AG10803 (cell line): Measurements from ENCODE around the gene DIP2C.
"Not testable (repeated sequence)": the region's sequence is repeated elsewhere in the genome, so short reads cannot be mapped to it uniquely, and the experiment has no call there.

Experiments used
- DNase-seq: peaks from one replicate; pipeline ENCODE4 v3.0.0; 2010; ENCODE audit warnings: low read depth
- H3K4me3 ChIP-seq: 2 replicates; pipeline ENCODE4 v1.5.1; 2011; ENCODE audit warnings: mild to moderate bottlenecking, low read length, control low read depth
- CTCF ChIP-seq: conservative IDR thresholded peaks from 2 replicates; pipeline ENCODE4 v1.5.1; 2011; ENCODE audit warnings: mild to moderate bottlenecking, low read length, control low read depth, inconsistent platforms

DIP2C gene

DNA sequence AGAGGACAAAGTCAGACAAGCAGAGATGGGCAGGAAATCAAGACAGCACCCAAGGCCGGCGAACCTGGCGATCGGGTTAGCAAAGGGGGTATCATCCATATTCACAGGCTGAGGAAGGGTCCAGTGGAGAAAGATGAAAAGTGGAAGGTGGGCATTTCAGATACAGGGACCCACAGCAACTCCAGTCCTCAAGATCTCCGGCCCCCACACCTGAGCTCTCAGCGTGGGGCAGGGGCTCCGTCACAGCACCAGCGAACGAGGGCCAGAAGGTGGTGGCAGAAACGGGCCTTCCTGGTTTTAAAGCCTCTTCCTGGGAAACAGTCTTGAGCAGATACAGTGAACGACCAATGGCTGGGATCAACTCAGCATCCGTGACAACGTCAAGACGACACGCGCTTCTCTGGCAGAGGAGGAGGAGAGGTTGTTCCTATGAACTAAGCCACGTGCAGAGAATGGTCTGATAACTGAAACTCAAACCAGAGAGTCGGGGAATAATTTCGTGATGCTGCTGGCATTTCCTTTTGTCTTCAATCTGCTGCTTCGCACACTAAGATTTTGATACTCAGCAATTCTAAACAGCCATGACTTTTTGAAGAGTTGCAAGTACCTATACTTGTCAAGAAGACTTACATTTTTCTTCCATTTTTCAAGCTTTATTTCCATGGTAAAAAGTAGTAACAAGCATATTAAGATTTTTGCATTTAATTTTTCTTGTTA lies 334.4 kb downstream of the DIP2C start:
- DNase-seq = no peak
- no peak for TF ChIP-seq CTCF
- no peak overlapping the region for H3K4me3 ChIP-seq

DNA sequence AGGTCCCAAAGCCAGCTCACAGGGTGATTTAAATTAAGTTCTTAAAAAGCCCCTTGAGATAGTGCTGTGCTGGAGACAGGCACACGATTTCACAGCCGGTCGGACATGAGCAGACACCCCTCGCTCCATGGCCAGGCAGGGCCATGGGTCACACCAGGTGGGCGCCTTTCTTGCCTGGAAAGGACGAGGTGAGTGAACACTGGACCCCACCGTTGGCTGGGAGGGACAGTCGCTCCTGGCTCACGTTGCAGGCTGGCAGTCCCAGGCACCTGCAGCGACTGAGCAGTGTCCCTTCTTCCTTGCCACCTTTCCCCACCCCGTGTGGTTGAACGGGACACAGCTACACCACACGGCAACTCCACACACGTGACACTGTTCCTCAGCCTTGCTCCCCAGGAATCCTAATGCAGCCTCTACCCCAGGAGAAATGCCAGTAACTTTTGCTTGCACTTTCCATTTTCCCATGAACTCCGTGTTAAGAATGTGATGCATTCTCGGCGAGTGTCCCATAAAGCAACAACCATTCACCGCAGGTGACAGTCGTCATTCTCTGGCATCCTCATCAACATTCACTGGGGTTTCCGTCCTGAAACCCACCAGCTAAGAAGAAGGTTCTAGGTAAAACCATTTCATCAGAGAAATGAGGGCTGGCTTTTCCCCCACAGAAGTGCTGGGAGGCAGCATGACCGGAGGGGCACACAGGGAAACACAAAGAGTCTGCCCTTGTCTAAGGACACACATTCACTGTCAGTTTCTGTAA lies 336.8 kb downstream of the DIP2C start:
- no peak for DNase-seq
- no peak for TF ChIP-seq CTCF
- no peak overlapping the region for H3K4me3 ChIP-seq

- no peak for DNase-seq
- no peak for TF ChIP-seq CTCF
- H3K4me3 ChIP-seq = no peak overlapping the region
Measured at GRCh38 chr10:351770-352334, 337.6 kb downstream of the DIP2C start.

DNA sequence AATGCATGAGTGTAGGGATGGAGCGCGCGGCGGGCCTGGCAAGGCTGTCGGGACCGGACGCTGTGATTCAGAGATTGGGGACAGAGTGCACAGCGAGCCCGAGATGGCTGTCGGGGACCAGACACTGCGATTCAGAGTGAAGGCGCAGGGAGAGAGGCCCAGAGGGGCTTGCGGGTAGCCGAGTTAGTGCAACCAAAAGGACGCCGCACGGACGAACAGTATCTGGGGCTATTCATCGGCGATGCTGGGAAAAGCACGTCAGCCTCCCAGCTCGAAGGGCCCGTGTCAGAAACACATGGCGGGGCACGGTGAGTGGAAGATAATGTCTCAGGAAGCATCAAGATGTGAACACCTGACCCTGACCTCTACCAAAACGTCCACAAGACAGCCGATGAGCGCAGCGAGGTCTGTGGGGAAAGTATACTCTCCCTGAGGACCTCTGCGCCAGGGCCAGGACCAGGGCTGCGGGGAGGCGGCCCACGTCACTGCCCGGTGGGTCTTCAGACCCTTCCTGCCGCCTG lies 338.4 kb downstream of the DIP2C start:
- H3K4me3 ChIP-seq = no peak overlapping the region
- no peak for DNase-seq
- no peak for TF ChIP-seq CTCF

GRCh38 chr10:349081-349480 lies 340.4 kb downstream of the DIP2C start:
- no peak for DNase-seq
- H3K4me3 ChIP-seq = no peak overlapping the region
- TF ChIP-seq CTCF = no peak

DNA sequence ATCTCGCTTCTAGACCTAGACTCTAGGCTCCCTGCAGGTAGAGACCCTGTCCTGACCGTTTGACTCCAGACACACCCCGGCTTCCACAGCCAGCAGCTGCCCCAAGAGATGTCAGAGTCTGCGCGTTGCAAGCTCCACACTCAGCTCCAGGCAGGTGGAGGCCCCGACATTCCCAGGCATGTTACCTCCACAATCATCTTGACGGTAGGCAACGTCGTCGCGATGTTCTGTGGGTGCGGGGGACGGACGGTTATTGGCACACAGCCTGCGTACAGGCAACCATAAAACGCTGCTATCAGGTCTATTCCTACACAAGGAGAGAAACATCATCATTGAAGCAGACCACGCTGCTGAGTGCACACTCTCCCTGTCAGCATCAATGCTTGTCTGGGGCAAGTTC lies 341.0 kb downstream of the DIP2C start:
- TF ChIP-seq CTCF = no peak
- no peak for DNase-seq

GRCh38 chr10:347774-348173 lies 341.7 kb downstream of the DIP2C start:
- DNase-seq, H3K4me3 ChIP-seq: not testable (repeated sequence)

More for the DNA sequence above, 341.0 kb downstream of the DIP2C start:
- H3K4me3 ChIP-seq = no peak overlapping the region

DNA sequence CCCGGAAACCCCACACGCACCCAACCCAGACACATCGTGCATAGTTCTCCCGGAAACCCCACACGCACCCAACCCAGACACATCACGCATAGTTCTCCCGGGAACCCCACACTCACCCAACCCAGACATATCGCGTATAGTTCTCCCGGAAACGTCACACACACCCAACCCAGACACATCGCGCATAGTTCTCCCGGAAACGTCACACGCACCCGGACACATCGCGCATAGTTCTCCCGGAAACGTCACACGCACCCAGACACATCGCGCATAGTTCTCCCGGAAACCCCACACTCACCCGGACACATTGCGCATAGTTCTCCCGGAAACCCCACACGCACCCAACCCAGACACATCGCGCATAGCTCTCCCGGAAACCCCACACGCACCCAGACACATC lies 342.3 kb downstream of the DIP2C start:
- H3K4me3 ChIP-seq, DNase-seq: not testable (repeated sequence)
